Measurements from ENCODE around the gene HS3ST4. TPM values are rescaled to one million over a fixed set of nuclear protein-coding genes. Genes with fewer than 3 reads are reported as not detected.
A peak's percentile ranks its signal among the peaks of the same experiment; 100 is the strongest.

Gene HS3ST4
- total and polyA plus RNA-seq, 8 donors, result 0.58 to 1.7 (median 0.81) TPM; not detected in 3

DNA sequence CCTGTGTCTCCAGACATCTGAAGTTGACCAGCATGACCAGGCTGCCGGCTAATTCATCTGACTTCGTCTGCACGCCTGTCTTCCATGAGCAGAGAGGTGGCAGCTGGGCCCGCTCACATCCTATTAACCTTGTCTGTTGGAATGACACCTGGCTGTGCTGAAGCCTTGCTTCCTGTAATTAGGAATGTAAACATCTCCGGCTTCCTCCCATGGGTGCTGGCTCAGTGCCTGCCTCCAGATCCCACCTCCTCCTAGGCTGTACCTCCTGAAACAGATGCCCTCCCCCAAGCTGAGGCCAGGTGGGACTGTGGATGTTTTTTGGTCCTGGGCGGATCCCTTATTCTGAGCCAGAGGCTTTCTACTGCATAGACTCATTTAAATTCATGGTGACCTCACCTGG is 296.3 kb downstream of the HS3ST4 start:
- no peak for TF ChIP-seq EP300 (IDR thresholded peaks at IDR 0.05)
- TF ChIP-seq POLR2AphosphoS5 (IDR thresholded peaks at IDR 0.05), result no peak
- no peak for TF ChIP-seq CTCF (IDR thresholded peaks at IDR 0.05)
- no peak for TF ChIP-seq POLR2A (IDR thresholded peaks at IDR 0.05)
- DNase-seq, result peak in 1 of 2 donors; percentile 2
- H3K4me3 ChIP-seq, result no peak overlapping the region
- 53 to 65% (median 55%) methylated on average over 6 of the region's 6 CpGs for WGBS, 5 donors
- H3K4me1 ChIP-seq, result no peaks in the 10 kb centered on the region
- no peaks in the 10 kb centered on the region for H3K27me3 ChIP-seq
- H3K9me3 ChIP-seq, result no peaks in the 10 kb centered on the region
- no peak overlapping the region for H3K27ac ChIP-seq
- H3K36me3 ChIP-seq, result no peaks in the 10 kb centered on the region
- intact Hi-C loops (cut with DNase I; ENCODE audit: low total_unique reads), result no loop called here

DNA sequence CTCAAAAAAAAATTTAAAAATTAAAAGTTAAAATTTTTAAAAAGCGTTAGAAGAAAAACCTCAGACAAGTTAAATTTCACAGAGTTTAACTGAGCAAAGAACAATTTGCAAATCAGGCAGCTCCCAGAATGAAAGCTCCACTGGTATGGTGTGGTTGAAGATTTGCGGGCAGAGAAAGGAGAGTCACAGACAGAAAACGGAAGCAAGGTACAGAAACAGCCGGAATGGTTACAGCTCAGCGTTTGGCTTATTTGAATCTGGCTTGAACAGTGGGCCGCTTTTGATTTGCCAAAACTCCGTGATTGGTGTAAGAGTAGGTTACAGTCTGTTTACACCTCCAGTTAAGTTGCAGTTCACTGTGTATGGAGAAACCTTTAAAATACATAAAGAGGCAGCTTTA is 297.1 kb downstream of the HS3ST4 start:
- H3K4me3 ChIP-seq, result no peak overlapping the region
- no peaks in the 10 kb centered on the region for H3K4me1 ChIP-seq
- 76 to 84% (median 80%) methylated on average over 7 of the region's 7 CpGs for WGBS, 5 donors
- H3K9me3 ChIP-seq, result no peaks in the 10 kb centered on the region
- H3K36me3 ChIP-seq, result no peaks in the 10 kb centered on the region
- H3K27ac ChIP-seq, result no peak overlapping the region
- no peak for DNase-seq
- H3K27me3 ChIP-seq, result no peaks in the 10 kb centered on the region
- TF ChIP-seq CTCF (IDR thresholded peaks at IDR 0.05) (no peak), POLR2A (IDR thresholded peaks at IDR 0.05) (no peak), EP300 (IDR thresholded peaks at IDR 0.05) (no peak), POLR2AphosphoS5 (IDR thresholded peaks at IDR 0.05) (no peak)
- intact Hi-C loops (cut with DNase I; ENCODE audit: low total_unique reads), result no loop called here

DNA sequence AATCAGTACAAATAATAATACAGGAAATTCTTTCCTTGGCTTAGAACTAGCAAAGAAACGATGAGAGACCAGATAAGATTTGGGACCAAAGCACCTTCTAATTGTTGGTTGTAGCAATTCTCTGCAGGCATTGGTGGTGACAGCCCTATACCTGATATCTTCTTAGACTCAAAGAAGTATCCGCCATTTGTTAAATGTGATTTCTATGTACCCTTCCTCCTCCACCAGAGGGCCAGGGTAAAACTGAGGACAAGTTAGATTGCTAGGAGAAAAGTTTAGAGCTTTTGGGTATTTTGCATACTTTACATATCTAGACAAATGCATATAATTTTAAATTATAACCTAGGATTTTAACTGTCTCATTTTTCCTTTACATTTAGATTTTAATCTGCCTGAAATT is 304.3 kb downstream of the HS3ST4 start:
- Histone ChIP-seq H3K9me3 (no peaks in the 10 kb centered on the region), H3K27ac (no peak overlapping the region), H3K36me3 (no peaks in the 10 kb centered on the region), H3K4me3 (no peak overlapping the region), H3K4me1 (no peaks in the 10 kb centered on the region), H3K27me3 (no peaks in the 10 kb centered on the region)
- intact Hi-C loops (cut with DNase I; ENCODE audit: low total_unique reads), result no loop called here
- no peak for TF ChIP-seq POLR2A (IDR thresholded peaks at IDR 0.05)
- TF ChIP-seq CTCF (IDR thresholded peaks at IDR 0.05), result no peak
- TF ChIP-seq POLR2AphosphoS5 (IDR thresholded peaks at IDR 0.05), result no peak
- no peak for TF ChIP-seq EP300 (IDR thresholded peaks at IDR 0.05)
- 65 to 75% (median 74%) methylated on average over 2 of the region's 2 CpGs for WGBS, 5 donors
- DNase-seq, result no peak

DNA sequence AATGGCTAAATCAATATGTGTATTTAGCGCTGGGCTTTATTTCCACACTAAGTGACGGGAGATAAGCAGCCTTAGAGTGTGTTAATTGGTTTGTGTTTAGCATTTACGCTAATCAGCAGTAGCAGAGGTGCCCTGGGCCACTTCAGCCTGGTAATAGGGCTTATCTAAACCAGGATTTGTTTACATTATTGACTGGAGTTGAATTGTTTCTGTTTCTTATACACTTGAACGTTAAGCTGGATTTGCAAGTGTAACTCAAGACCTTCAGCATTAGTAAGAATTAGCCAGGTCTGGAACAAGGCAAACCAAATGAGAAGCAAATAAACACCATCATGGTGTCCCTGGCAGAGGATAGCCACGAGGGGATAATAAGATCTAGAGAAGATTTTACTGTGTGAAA is 313.6 kb downstream of the HS3ST4 start:
- DNase-seq, result no peak
- intact Hi-C loops (cut with DNase I; ENCODE audit: low total_unique reads), result no loop called here
- Histone ChIP-seq H3K27me3 (no peaks in the 10 kb centered on the region), H3K9me3 (peaks cover 0 to 30% (median 20%) of the 10 kb centered on the region in 4 donors), H3K36me3 (no peaks in the 10 kb centered on the region), H3K4me3 (no peak overlapping the region), H3K4me1 (no peaks in the 10 kb centered on the region), H3K27ac (no peak overlapping the region)
- TF ChIP-seq CTCF (IDR thresholded peaks at IDR 0.05) (no peak), POLR2A (IDR thresholded peaks at IDR 0.05) (no peak), EP300 (IDR thresholded peaks at IDR 0.05) (no peak), POLR2AphosphoS5 (IDR thresholded peaks at IDR 0.05) (no peak)
- whole genome bisulfite sequencing, 5 donors, result 13 to 26% (median 22%) methylated on average over 5 of the region's 5 CpGs

Measured in stomach (tissue), 9 donors.